OCI-LY7 (cell line): ENCODE data around the gene WDFY3.

Experiments
- EZH2phosphoT487 ChIP-seq: fragments of 200-600 bp; sonication (generic); IDR thresholded peaks from 2 replicates; pipeline ENCODE4 v1.6.1; 2018; ENCODE audit warnings: low read depth, borderline replicate concordance, mild to moderate bottlenecking, mixed run types, antibody characterized with exemption, low read length, moderate library complexity, mixed read lengths
- TF ChIP-seq, protein P1 (sequence below): fragments of 200-600 bp; sonication (generic); conservative IDR thresholded peaks from 2 replicates; pipeline ENCODE4 v1.5.1; 2014; ENCODE audit warnings: mild to moderate bottlenecking, antibody characterized with exemption, low read length, moderate library complexity, mixed read lengths

DNA sequence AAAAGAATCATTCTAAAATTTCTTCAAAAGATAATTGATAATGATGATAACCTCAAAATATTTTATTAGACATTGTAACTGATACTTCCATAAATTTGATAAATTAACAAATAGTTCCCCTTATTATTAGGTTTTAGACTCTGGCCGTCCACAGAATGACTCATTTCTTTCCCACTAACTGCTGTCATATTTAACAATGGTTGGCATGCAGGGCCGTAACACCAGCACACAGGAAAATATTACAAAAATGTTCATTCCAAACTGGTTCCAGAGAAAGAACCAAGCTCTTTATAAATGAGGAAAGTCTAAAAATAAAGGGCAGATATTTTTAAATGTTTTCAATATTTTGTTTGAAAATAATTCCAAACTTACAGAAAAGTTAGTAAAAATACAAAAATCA lies 28.2 kb downstream of the WDFY3 start:
- TF ChIP-seq, protein P1, sequence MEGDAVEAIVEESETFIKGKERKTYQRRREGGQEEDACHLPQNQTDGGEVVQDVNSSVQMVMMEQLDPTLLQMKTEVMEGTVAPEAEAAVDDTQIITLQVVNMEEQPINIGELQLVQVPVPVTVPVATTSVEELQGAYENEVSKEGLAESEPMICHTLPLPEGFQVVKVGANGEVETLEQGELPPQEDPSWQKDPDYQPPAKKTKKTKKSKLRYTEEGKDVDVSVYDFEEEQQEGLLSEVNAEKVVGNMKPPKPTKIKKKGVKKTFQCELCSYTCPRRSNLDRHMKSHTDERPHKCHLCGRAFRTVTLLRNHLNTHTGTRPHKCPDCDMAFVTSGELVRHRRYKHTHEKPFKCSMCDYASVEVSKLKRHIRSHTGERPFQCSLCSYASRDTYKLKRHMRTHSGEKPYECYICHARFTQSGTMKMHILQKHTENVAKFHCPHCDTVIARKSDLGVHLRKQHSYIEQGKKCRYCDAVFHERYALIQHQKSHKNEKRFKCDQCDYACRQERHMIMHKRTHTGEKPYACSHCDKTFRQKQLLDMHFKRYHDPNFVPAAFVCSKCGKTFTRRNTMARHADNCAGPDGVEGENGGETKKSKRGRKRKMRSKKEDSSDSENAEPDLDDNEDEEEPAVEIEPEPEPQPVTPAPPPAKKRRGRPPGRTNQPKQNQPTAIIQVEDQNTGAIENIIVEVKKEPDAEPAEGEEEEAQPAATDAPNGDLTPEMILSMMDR: no peak
- TF ChIP-seq EZH2phosphoT487: no peak
